K562 (cell line): ENCODE measurements around the gene DOCK3. TPM values are rescaled to one million over a fixed set of nuclear protein-coding genes. Genes with fewer than 3 reads are reported as not detected.

ENCODE experiments used
- ATAC-seq: fragments of 200-7000 bp; cut with Tn5 transposase; 3 replicates; pipeline ENCODE4 v1.9.1; 2020; ENCODE audit warnings: moderate library complexity
- BruUV-seq: library from RNA; stranded (reverse); fragments of 400-500 nt; replicated peaks from 2 replicates; lab custom pipeline; 2021; lab: Mats Ljungman, UMichigan
- CTCF ChIA-PET: fragments of 300-600 bp; formaldehyde crosslinking; extraction: SDS; loops from one replicate; lab custom pipeline; 2021; ENCODE audit warnings: low intra/inter-chr PET ratio; lab: Yijun Ruan, JAX
- POLR2A ChIA-PET: fragments of 300-600, 350-650 bp; sonication (Branson Sonifier 250); formaldehyde crosslinking; extraction: SDS; loops from one replicate; lab custom pipeline; 2021; ENCODE audit warnings: antibody characterized with exemption, inconsistent platforms; lab: Yijun Ruan, JAX
- DNase-seq, 4 experiments: peaks; one replicate each; pipeline versions ENCODE4 v3.0.0 to v3.0.0-alpha.2; 2011 to 2018; ENCODE audit warnings: low spot score in 3 of 4, mixed read lengths in 3 of 4; ENCODE audit errors: extremely low read depth in 1 of 4
- FAIRE-seq: peaks from 2 replicates; lab custom pipeline; 2011; peaks lifted over from hg19 to GRCh38; lab: Jason Lieb, UNC
- H2AFZ ChIP-seq: 2 replicates; pipeline ENCODE4 v1.6.0; 2011; ENCODE audit warnings: low read depth, low read length, control low read depth, inconsistent platforms
- H3K27ac ChIP-seq: fragments of 200-600 bp; 3 replicates; pipeline ENCODE4 v1.8.0; 2011; ENCODE audit warnings: low read depth, mild to moderate bottlenecking, control low read depth, inconsistent platforms, low read length, moderate library complexity, mixed read lengths; ENCODE audit errors: extremely low read depth
- H3K27me3 ChIP-seq, 2 experiments: fragments of 300-600 bp in 1 of 2; 2 replicates in 1 of 2; 3 replicates in 1 of 2; pipeline versions ENCODE4 v1.6.0 to v1.8.0; 2011; ENCODE audit warnings: inconsistent platforms in 2 of 2, low read length in 2 of 2, mild to moderate bottlenecking in 1 of 2, mixed read lengths in 1 of 2, moderate library complexity in 1 of 2; ENCODE audit not compliant: control insufficient read depth in 2 of 2, insufficient read depth in 2 of 2
- H3K36me3 ChIP-seq: fragments of 300-600 bp; 3 replicates; pipeline ENCODE4 v1.8.0; 2011; ENCODE audit warnings: mild to moderate bottlenecking, low read length, inconsistent platforms; ENCODE audit not compliant: control insufficient read depth, insufficient read depth
- H3K4me1 ChIP-seq, 2 experiments: fragments of 200-600 bp in 1 of 2; replicated peaks in 1 of 2; 2 replicates in 1 of 2; 3 replicates in 1 of 2; pipeline versions ENCODE4 v1.5.1 to v1.8.0; 2011; ENCODE audit warnings: inconsistent platforms in 2 of 2, low read length in 2 of 2, mild to moderate bottlenecking in 1 of 2, mixed read lengths in 1 of 2, moderate library complexity in 1 of 2; ENCODE audit not compliant: control insufficient read depth in 2 of 2, insufficient read depth in 2 of 2
- H3K4me2 ChIP-seq: 2 replicates; pipeline ENCODE4 v1.6.1; 2011; ENCODE audit warnings: low read length, control low read depth, inconsistent platforms, mixed read lengths; ENCODE audit not compliant: insufficient read depth
- H3K4me3 ChIP-seq: fragments of 200-600 bp; sonication (generic), shearing (Covaris generic); 2 replicates; pipeline ENCODE4 v1.5.1; 2016; ENCODE audit warnings: control low read depth, inconsistent platforms
- H3K79me2 ChIP-seq: fragments of 200-600 bp; 3 replicates; pipeline ENCODE4 v1.8.0; 2011; ENCODE audit warnings: low read length, inconsistent platforms; ENCODE audit not compliant: control insufficient read depth, insufficient read depth
- H3K9ac ChIP-seq, 2 experiments: 2 replicates each; pipeline versions ENCODE4 v1.6.0 to v1.6.1; 2011; ENCODE audit warnings: low read depth in 2 of 2, low read length in 2 of 2, control low read depth in 1 of 2, inconsistent platforms in 1 of 2, mild to moderate bottlenecking in 1 of 2, mixed read lengths in 1 of 2; ENCODE audit not compliant: insufficient read depth in 1 of 2
- H3K9me1 ChIP-seq: one replicate; pipeline ENCODE4 v1.6.0; 2011; ENCODE audit warnings: inconsistent platforms, mild to moderate bottlenecking, low read length, moderate library complexity; ENCODE audit not compliant: control insufficient read depth, insufficient read depth
- H3K9me3 ChIP-seq: replicated peaks from 2 replicates; pipeline ENCODE4 v1.5.1; 2011; ENCODE audit warnings: low read depth, low read length, inconsistent platforms; ENCODE audit not compliant: control insufficient read depth, insufficient read depth
- H4K20me1 ChIP-seq: replicated peaks from 2 replicates; pipeline ENCODE4 v1.6.1; 2011; ENCODE audit warnings: low read length, inconsistent platforms, mixed read lengths; ENCODE audit not compliant: control insufficient read depth, insufficient read depth
- ARID2 ChIP-seq: fragments of 450-650 bp; IDR thresholded peaks from 2 replicates; pipeline ENCODE4 v1.6.1; 2017; ENCODE audit warnings: antibody characterized with exemption, mild to moderate bottlenecking
- C11orf30 ChIP-seq: fragments of 450-650 bp; IDR thresholded peaks from 2 replicates; pipeline ENCODE4 v1.6.1; 2016; ENCODE audit warnings: low read depth, mild to moderate bottlenecking
- CBX3 ChIP-seq, 2 experiments: IDR thresholded peaks; 1 replicate in 1 of 2; 2 replicates in 1 of 2; pipeline ENCODE4 v1.6.1; 2012; ENCODE audit warnings: inconsistent platforms in 2 of 2, low read length in 2 of 2, borderline replicate concordance in 1 of 2, control low read depth in 1 of 2
- CEBPB ChIP-seq: fragments of 450-650 bp; IDR thresholded peaks from 2 replicates; pipeline ENCODE4 v1.6.1; 2016; ENCODE audit warnings: missing genetic modification characterization, missing compliant biosample characterization
- CTBP1 ChIP-seq: fragments of 450-650 bp; IDR thresholded peaks from 2 replicates; pipeline ENCODE4 v1.6.1; 2016; ENCODE audit warnings: borderline replicate concordance
- ETS2 ChIP-seq: IDR thresholded peaks from 2 replicates; pipeline ENCODE4 v1.6.1; 2016; ENCODE audit warnings: borderline replicate concordance, missing genetic modification characterization, mild to moderate bottlenecking, moderate library complexity, missing compliant biosample characterization; ENCODE audit not compliant: poor library complexity, severe bottlenecking
- FUS ChIP-seq: fragments of 200-400 bp; formaldehyde crosslinking; optimal IDR thresholded peaks from 2 replicates; pipeline ENCODE3; 2017; ENCODE audit warnings: low read depth, low read length
- GTF2E2 ChIP-seq: fragments of 200-800 bp; sonication (Bioruptor generic); IDR thresholded peaks from 2 replicates; pipeline ENCODE4 v1.6.1; 2016; ENCODE audit warnings: missing genetic modification characterization, missing compliant biosample characterization
- HOMEZ ChIP-seq: fragments of 250-450 bp; sonication (Bioruptor Pico); IDR thresholded peaks from 2 replicates; pipeline ENCODE4 v1.4.0; 2020; ENCODE audit warnings: mild to moderate bottlenecking, moderate library complexity
- IRF2 ChIP-seq: sonication (generic); formaldehyde crosslinking; IDR thresholded peaks from 2 replicates; pipeline ENCODE4 v1.8.1; 2022; ENCODE audit warnings: mild to moderate bottlenecking, missing genetic modification reagents
- JUND ChIP-seq, 2 experiments: IDR thresholded peaks; 2 replicates in 1 of 2; 3 replicates in 1 of 2; pipeline ENCODE4 v1.6.1; 2011; ENCODE audit warnings: borderline replicate concordance in 2 of 2, low read depth in 2 of 2, low read length in 2 of 2, improper control_type of control experiment in 1 of 2, missing biosample characterization in 1 of 2, missing genetic modification characterization in 1 of 2, missing genetic modification reagents in 1 of 2
- MAFG ChIP-seq: fragments of 450-650 bp; conservative IDR thresholded peaks from 2 replicates; pipeline ENCODE4 v1.6.1; 2016; ENCODE audit warnings: missing genetic modification characterization, missing compliant biosample characterization
- PRPF4 ChIP-seq: fragments of 200-400 bp; formaldehyde crosslinking; IDR thresholded peaks from one replicate; pipeline ENCODE4 v1.6.1; 2017; ENCODE audit warnings: low read length, low read depth, mild to moderate bottlenecking; ENCODE audit not compliant: insufficient read depth, poor library complexity, severe bottlenecking
- WGBS: fragments of 100-300 bp; shearing (Covaris generic); methylation state at CpG from one replicate; pipeline ENCODE4 v1.1.6; 2016; ENCODE audit warnings: low coverage, mixed read lengths; ENCODE audit not compliant: insufficient coverage; ENCODE audit errors: missing lambda C conversion rate; 5-methylcytosine and 5-hydroxymethylcytosine counted together
- in situ Hi-C: fragments of 300-500 bp; cut with MboI; formaldehyde crosslinking; loops from 4 replicates; pipeline ENCODE4 v1.15.0; 2018; ENCODE audit warnings: inconsistent platforms, mixed read lengths
- intact Hi-C: fragments of 100-400 bp; cut with micrococcal nuclease; formaldehyde crosslinking; loops from 2 replicates; pipeline ENCODE4 v1.14.2; 2022
- polyA plus RNA-seq, 8 experiments: library from polyadenylated mRNA; depleted of rRNA in 4 of 8; stranded (reverse) in 5 of 8; unstranded in 3 of 8; fragments of >200 nt; fragmentation: Nextera tagmentation in 2 of 8; fragmentation: Illumina TruSeq in 1 of 8; extraction: Ambion mirVana in 2 of 8; extraction: Trizol in 1 of 8; gene quantifications; 2 replicates each; pipeline versions ENCODE4 v1.2.1 to v1.2.3, GENCODE V29; 2011 to 2014; ENCODE audit warnings: inconsistent platforms in 1 of 8, missing spikeins in 1 of 8
- total RNA-seq, 7 experiments: library from RNA; depleted of rRNA in 6 of 7; stranded (reverse); fragments of >200 nt in 6 of 7; fragmentation: Illumina TruSeq in 2 of 7; extraction: Trizol in 2 of 7; gene quantifications; 2 replicates each; pipeline versions ENCODE4 v1.2.1 to v1.2.3, GENCODE V29; 2011 to 2021; ENCODE audit warnings: low replicate concordance in 1 of 7
- TF ChIP-seq, protein P1 (sequence below): fragments of 450-650 bp; formaldehyde crosslinking; conservative IDR thresholded peaks from 2 replicates; pipeline ENCODE4 v1.4.0; 2022; ENCODE audit warnings: mild to moderate bottlenecking, missing genetic modification characterization

Gene DOCK3
- total and polyA plus RNA-seq, 9 of the 15 experiments (the other 6 are each of a cell fraction or from before 2014, with no cell fraction given) = under 0.01 to 0.03 (median 0.01) TPM; not detected in 4

GRCh38 chr3:50658831-50659230 lies 15.9 kb upstream of the DOCK3 start:
- no TSS peak for BruUV-seq

DNA sequence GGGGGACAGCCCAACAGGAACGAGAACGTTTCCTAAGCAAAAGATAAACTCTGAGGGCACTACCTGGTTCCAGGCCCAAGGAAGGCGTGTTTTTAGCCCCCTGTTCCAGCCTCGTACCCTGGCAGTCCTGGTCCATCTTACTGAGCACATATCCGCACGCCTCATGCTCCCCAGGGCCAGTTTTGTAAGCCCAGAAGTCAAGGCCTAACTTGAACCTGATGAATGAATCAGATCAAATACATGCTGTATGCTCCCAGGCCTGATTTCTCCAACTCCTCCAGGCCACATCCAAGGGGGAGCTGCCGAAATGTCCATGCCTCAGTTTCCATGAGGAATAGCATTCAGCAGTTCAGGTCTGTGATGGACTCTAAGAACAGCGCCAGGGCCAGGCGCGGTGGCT lies 14.3 kb upstream of the DOCK3 start:
- Histone ChIP-seq H3K4me3 (no peak overlapping the region), H3K36me3 (no peaks in the 10 kb centered on the region), H3K9ac (no peak overlapping the region), H3K4me2 (no peak overlapping the region), H3K79me2 (no peaks in the 10 kb centered on the region), H3K27me3 (peaks cover 0 to 23% of the 10 kb centered on the region in 2 experiments; a peak in 2 of 5 replicates), H3K4me1 (no peaks in the 10 kb centered on the region), H3K9me1 (no peaks in the 10 kb centered on the region), H4K20me1 (no peaks in the 10 kb centered on the region; the same call in 1 of the 2 replicates), H3K9me3 (no peaks in the 10 kb centered on the region), H3K27ac (no peak overlapping the region), H2AFZ (no peak overlapping the region)
- no peak for DNase-seq
- in situ Hi-C loops = no loop called here
- no TSS peak for BruUV-seq
- POLR2A ChIA-PET = no interaction called here
- intact Hi-C loops = no loop called here
- no peak for ATAC-seq
- no peak for FAIRE-seq
- WGBS = 31% methylated on average over 7 of the region's 10 CpGs
- CTCF ChIA-PET = no interaction called here
- no peak for TF ChIP-seq CEBPB
- no peak for TF ChIP-seq ETS2
- TF ChIP-seq FUS = no peak
- TF ChIP-seq CTBP1 = no peak
- no peak for TF ChIP-seq MAFG (tag)
- no peak for TF ChIP-seq GTF2E2 (tag)
- no peak for TF ChIP-seq JUND (IDR thresholded peaks at IDR 0.05; ENCODE audit: borderline replicate concordance, low read depth, low read length)
- TF ChIP-seq JUND (tag; IDR thresholded peaks at IDR 0.05; ENCODE audit: borderline replicate concordance, low read depth, low read length) = no peak
- no peak for TF ChIP-seq CBX3 (IDR thresholded peaks at IDR 0.05; ENCODE audit: borderline replicate concordance in 1 of 2, low read length in 2 of 2)
- TF ChIP-seq HOMEZ (CRISPR knock-in tag) = no peak
- TF ChIP-seq C11orf30 = no peak
- TF ChIP-seq, protein P1, sequence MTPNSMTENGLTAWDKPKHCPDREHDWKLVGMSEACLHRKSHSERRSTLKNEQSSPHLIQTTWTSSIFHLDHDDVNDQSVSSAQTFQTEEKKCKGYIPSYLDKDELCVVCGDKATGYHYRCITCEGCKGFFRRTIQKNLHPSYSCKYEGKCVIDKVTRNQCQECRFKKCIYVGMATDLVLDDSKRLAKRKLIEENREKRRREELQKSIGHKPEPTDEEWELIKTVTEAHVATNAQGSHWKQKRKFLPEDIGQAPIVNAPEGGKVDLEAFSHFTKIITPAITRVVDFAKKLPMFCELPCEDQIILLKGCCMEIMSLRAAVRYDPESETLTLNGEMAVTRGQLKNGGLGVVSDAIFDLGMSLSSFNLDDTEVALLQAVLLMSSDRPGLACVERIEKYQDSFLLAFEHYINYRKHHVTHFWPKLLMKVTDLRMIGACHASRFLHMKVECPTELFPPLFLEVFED (CRISPR knock-in tag) = no peak
- TF ChIP-seq IRF2 (CRISPR knock-in tag) = no peak
- no peak for TF ChIP-seq ARID2

More at GRCh38 chr3:50658831-50659230, 15.9 kb upstream of the DOCK3 start:
- in situ Hi-C loops = loop anchor here (5.0 kb wide), 1 partner anchor 87 kb away; no protein-coding TSS in a partner anchor
- H3K27ac ChIP-seq = no peak overlapping the region
- no peaks in the 10 kb centered on the region for H3K4me1 ChIP-seq
- no peak for FAIRE-seq
- no peak for DNase-seq
- no peak overlapping the region for H3K4me3 ChIP-seq
- H2AFZ ChIP-seq = no peak overlapping the region
- TF ChIP-seq PRPF4 = no peak
- CTCF ChIA-PET = no interaction called here
- 0% methylated on average over 2 of the region's 3 CpGs for WGBS
- no peaks in the 10 kb centered on the region for H3K36me3 ChIP-seq
- no peak overlapping the region for H3K4me2 ChIP-seq
- no peak overlapping the region for H3K9ac ChIP-seq
- ATAC-seq = no peak
- POLR2A ChIA-PET = no interaction called here
- H4K20me1 ChIP-seq = no peaks in the 10 kb centered on the region; the same call in none of the 2 replicates
- H3K9me1 ChIP-seq = no peaks in the 10 kb centered on the region
- H3K9me3 ChIP-seq = no peaks in the 10 kb centered on the region
- intact Hi-C loops = no loop called here
- H3K79me2 ChIP-seq = no peaks in the 10 kb centered on the region
- peaks cover 0 to 23% of the 10 kb centered on the region in 2 experiments; a peak in 2 of 5 replicates for H3K27me3 ChIP-seq
